A549 (cell line): ENCODE measurements around the gene TRPM5. TPM values are rescaled to one million over a fixed set of nuclear protein-coding genes. Genes with fewer than 3 reads are reported as not detected.

Experiments
- ATAC-seq, 2 experiments: fragments of 200-7000 bp in 1 of 2; fragments of >200 bp in 1 of 2; cut with Nextera tagmentation in 1 of 2; cut with Tn5 transposase in 1 of 2; 3 replicates each; pipeline versions ENCODE4 v1.8.0 to v1.9.1; 2018 to 2020; ENCODE audit warnings: mild to moderate bottlenecking in 1 of 2, moderate library complexity in 1 of 2
- CTCF ChIA-PET: fragments of 300-600 bp; sonication (Branson Sonifier 250); formaldehyde crosslinking; extraction: SDS; loops from one replicate; lab custom pipeline; 2021; ENCODE audit warnings: antibody characterized with exemption, inconsistent platforms; lab: Yijun Ruan, JAX
- POLR2A ChIA-PET: fragments of 350-600 bp; formaldehyde crosslinking; extraction: SDS; loops from one replicate; lab custom pipeline; 2021; ENCODE audit warnings: antibody characterized with exemption, inconsistent platforms; lab: Yijun Ruan, JAX
- DNase-seq, 2 experiments: peaks; one replicate each; pipeline versions ENCODE4 v3.0.0 to v3.0.0-alpha.2; 2011 to 2016; ENCODE audit warnings: low read depth in 1 of 2, low spot score in 1 of 2
- FAIRE-seq: peaks from 2 replicates; lab custom pipeline; 2011; peaks lifted over from hg19 to GRCh38; lab: Jason Lieb, UNC
- H3K27ac ChIP-seq, 2 experiments: fragments of >200 bp; sonication (Bioruptor Twin); formaldehyde crosslinking; 3 replicates each; pipeline ENCODE4 v1.5.1; 2016 to 2017
- H3K4me1 ChIP-seq: fragments of >200 bp; sonication (Bioruptor Twin); formaldehyde crosslinking; 3 replicates; pipeline ENCODE4 v1.6.1; 2016
- H3K4me2 ChIP-seq: fragments of >200 bp; sonication (Bioruptor Twin); formaldehyde crosslinking; 3 replicates; pipeline ENCODE4 v1.6.1; 2016
- H3K4me3 ChIP-seq: fragments of >200 bp; sonication (Bioruptor Twin); formaldehyde crosslinking; 3 replicates; pipeline ENCODE4 v1.5.1; 2016
- H3K9me3 ChIP-seq: fragments of >200 bp; sonication (Bioruptor Twin); formaldehyde crosslinking; 3 replicates; pipeline ENCODE4 v1.6.1; 2016
- CEBPB ChIP-seq, 2 experiments: fragments of >200 bp in 1 of 2; sonication (Bioruptor Twin) in 1 of 2; formaldehyde crosslinking in 1 of 2; IDR thresholded peaks; 2 replicates each; pipeline ENCODE4 v1.6.1; 2012 to 2016
- EP300 ChIP-seq, 2 experiments: fragments of >200 bp; sonication (Bioruptor Twin); formaldehyde crosslinking; IDR thresholded peaks; 2 replicates in 1 of 2; 3 replicates in 1 of 2; pipeline ENCODE4 v1.6.1; 2016 to 2017
- ESRRA ChIP-seq: fragments of 150-350 bp; IDR thresholded peaks from 2 replicates; pipeline ENCODE4 v1.6.1; 2014; ENCODE audit warnings: mild to moderate bottlenecking, low read length, borderline replicate concordance
- HOXB5 ChIP-seq: fragments of 250-450 bp; sonication (Bioruptor Pico); IDR thresholded peaks from 2 replicates; pipeline ENCODE4 v1.5.0; 2020; ENCODE audit warnings: mild to moderate bottlenecking, moderate library complexity
- JUN ChIP-seq, 2 experiments: fragments of >200 bp; sonication (Bioruptor Twin); formaldehyde crosslinking; IDR thresholded peaks; 2 replicates in 1 of 2; 3 replicates in 1 of 2; pipeline ENCODE4 v1.6.1; 2016 to 2017
- JUNB ChIP-seq: fragments of >200 bp; sonication (Bioruptor Twin); formaldehyde crosslinking; IDR thresholded peaks from 2 replicates; pipeline ENCODE4 v1.6.1; 2016
- KDM5A ChIP-seq: fragments of 200-600 bp; sonication (generic); IDR thresholded peaks from 2 replicates; pipeline ENCODE4 v1.6.1; 2016; ENCODE audit warnings: antibody characterized with exemption, mild to moderate bottlenecking
- MAFK ChIP-seq: fragments of 450-650 bp; IDR thresholded peaks from 2 replicates; pipeline ENCODE4 v1.6.1; 2014; ENCODE audit not compliant: partially characterized antibody
- MAZ ChIP-seq: fragments of 150-350 bp; IDR thresholded peaks from 2 replicates; pipeline ENCODE4 v1.6.1; 2014; ENCODE audit warnings: antibody characterized with exemption, low read depth, low read length, borderline replicate concordance
- MYC ChIP-seq: IDR thresholded peaks from 2 replicates; pipeline ENCODE4 v1.6.1; 2012; ENCODE audit warnings: mild to moderate bottlenecking, inconsistent platforms, low read length, improper control_type of control experiment, borderline replicate concordance
- NFE2L2 ChIP-seq: fragments of 150-350 bp; conservative IDR thresholded peaks from 2 replicates; pipeline ENCODE4 v1.6.1; 2014; ENCODE audit warnings: low read length
- SREBF2 ChIP-seq: fragments of 450-650 bp; IDR thresholded peaks from 2 replicates; pipeline ENCODE4 v1.6.1; 2014; ENCODE audit warnings: mild to moderate bottlenecking, moderate library complexity
- ZSCAN20 ChIP-seq: fragments of 250-450 bp; sonication (Bioruptor Pico); IDR thresholded peaks from 2 replicates; pipeline ENCODE4 v1.8.0; 2022; ENCODE audit warnings: mild to moderate bottlenecking, moderate library complexity
- WGBS: methylation state at CpG from one replicate; pipeline ENCODE4 v1.1.6; 2017; ENCODE audit errors: missing lambda C conversion rate; 5-methylcytosine and 5-hydroxymethylcytosine counted together
- polyA plus RNA-seq, 4 experiments: library from polyadenylated mRNA; depleted of rRNA in 3 of 4; stranded (reverse); fragments of >200 nt; fragmentation: RNase III in 1 of 4; extraction: RNeasy Plus Mini Kit Qiagen cat#74134 plus additional on column Dnase treatment in 1 of 4; gene quantifications; 2 replicates in 3 of 4; 3 replicates in 1 of 4; pipeline ENCODE4 v1.2.3, GENCODE V29; 2011 to 2017
- TF ChIP-seq, protein P1 (sequence below): fragments of 150-350 bp; IDR thresholded peaks from 2 replicates; pipeline ENCODE4 v1.6.1; 2014; ENCODE audit warnings: low read depth, mild to moderate bottlenecking, low read length
- TF ChIP-seq, protein P2 (sequence below): IDR thresholded peaks from 2 replicates; pipeline ENCODE4 v1.6.1; 2012
- TF ChIP-seq, protein P3 (sequence below): fragments of >200 bp; sonication (Bioruptor Twin); formaldehyde crosslinking; IDR thresholded peaks from 2 replicates; pipeline ENCODE4 v1.6.1; 2016
- TF ChIP-seq, protein P4 (sequence below): fragments of 450-650 bp; IDR thresholded peaks from 2 replicates; pipeline ENCODE4 v1.6.1; 2014; ENCODE audit warnings: antibody characterized with exemption

TRPM5 gene
- polyA plus RNA-seq, 2 of the 4 experiments (the other 2 are of a cell fraction): not detected

DNA sequence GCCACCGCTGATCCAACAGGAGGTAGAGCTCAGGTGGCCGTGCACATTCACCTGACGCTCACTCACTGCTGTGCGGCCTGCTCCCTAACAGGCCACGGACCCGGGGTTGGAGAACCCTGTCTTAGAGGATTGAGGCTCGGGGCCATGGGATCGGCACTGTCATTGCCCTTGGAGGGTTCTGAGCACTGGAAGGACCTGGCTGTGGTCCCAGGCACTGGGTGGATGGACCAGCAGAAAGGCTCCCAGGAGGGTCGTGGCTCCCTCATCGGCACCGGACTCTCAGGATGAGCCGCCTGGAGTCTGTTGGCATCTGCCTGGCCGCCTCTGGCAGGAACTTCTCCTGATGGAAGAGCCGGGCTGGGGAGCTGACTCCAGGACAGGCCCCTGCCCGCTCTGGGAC lies 7.0 kb upstream of the TRPM5 start (continued):
- TF ChIP-seq EP300 (IDR thresholded peaks at IDR 0.05) (no peak), ESRRA (no peak), JUN (IDR thresholded peaks at IDR 0.05) (no peak), MYC (no peak), MAFK (no peak), NFE2L2 (no peak), JUNB (no peak), KDM5A (no peak)
- TF ChIP-seq, protein P1, sequence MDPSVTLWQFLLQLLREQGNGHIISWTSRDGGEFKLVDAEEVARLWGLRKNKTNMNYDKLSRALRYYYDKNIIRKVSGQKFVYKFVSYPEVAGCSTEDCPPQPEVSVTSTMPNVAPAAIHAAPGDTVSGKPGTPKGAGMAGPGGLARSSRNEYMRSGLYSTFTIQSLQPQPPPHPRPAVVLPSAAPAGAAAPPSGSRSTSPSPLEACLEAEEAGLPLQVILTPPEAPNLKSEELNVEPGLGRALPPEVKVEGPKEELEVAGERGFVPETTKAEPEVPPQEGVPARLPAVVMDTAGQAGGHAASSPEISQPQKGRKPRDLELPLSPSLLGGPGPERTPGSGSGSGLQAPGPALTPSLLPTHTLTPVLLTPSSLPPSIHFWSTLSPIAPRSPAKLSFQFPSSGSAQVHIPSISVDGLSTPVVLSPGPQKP: no peak

DNA sequence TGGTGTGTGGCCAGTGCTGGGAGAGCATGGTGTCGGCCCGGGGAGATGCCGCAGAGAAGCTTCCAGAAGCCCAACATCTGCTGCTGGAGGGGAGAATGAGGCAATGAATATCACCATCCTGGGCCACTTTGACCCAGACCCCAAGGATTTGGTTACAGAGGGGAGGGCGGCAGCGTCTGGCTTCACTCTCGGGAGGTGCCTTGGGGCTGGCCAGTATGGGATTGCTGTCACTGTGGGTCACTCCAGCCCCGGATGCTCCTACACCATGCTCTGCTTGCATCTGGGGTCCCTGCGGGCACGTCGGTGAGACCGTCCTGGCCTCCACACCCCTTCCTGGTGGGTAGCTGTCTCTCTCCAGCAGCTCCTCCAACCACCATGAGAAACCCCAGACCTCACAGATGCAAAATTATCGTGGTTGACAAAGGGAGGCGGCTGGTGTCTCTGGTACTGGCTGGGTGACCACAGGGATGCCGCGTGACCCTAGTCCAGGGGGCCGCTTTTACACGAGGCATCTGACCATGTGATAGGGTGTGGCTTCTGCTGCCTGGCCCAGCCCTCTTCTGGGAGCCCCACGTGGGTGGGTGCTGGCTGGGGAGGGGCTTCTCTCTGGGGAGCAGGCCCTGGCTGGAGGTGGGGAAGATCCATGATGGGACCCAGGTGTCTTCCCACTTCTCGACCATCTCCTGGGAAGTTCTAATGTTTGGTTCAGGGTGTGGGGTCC lies 6.2 kb upstream of the TRPM5 start:
- no peak for TF ChIP-seq MAFK
- TF ChIP-seq, protein P2, sequence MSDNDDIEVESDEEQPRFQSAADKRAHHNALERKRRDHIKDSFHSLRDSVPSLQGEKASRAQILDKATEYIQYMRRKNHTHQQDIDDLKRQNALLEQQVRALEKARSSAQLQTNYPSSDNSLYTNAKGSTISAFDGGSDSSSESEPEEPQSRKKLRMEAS: no peak
- TF ChIP-seq HOXB5 (CRISPR knock-in tag): no peak
- TF ChIP-seq SREBF2: no peak
- TF ChIP-seq JUNB: no peak
- no peak for TF ChIP-seq MYC
- TF ChIP-seq ZSCAN20 (CRISPR knock-in tag): no peak
- TF ChIP-seq, protein P3, sequence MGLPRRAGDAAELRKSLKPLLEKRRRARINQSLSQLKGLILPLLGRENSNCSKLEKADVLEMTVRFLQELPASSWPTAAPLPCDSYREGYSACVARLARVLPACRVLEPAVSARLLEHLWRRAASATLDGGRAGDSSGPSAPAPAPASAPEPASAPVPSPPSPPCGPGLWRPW: no peak
- Histone ChIP-seq H3K9me3 (no peaks in the 10 kb centered on the region), H3K4me3 (no peak overlapping the region), H3K4me2 (no peak overlapping the region), H3K4me1 (no peaks in the 10 kb centered on the region), H3K27ac (no peak overlapping the region)
- CTCF ChIA-PET: interaction anchor here (0.7 to 2.8 kb wide), 4 partner anchors 8 to 152 kb away, joined by 3 to 15 read pairs (median 3); no protein-coding TSS in a partner anchor
- WGBS: 66% methylated on average over 16 of the region's 19 CpGs
- POLR2A ChIA-PET: no interaction called here
- ATAC-seq (no peak), FAIRE-seq (no peak), DNase-seq (no peak)

DNA sequence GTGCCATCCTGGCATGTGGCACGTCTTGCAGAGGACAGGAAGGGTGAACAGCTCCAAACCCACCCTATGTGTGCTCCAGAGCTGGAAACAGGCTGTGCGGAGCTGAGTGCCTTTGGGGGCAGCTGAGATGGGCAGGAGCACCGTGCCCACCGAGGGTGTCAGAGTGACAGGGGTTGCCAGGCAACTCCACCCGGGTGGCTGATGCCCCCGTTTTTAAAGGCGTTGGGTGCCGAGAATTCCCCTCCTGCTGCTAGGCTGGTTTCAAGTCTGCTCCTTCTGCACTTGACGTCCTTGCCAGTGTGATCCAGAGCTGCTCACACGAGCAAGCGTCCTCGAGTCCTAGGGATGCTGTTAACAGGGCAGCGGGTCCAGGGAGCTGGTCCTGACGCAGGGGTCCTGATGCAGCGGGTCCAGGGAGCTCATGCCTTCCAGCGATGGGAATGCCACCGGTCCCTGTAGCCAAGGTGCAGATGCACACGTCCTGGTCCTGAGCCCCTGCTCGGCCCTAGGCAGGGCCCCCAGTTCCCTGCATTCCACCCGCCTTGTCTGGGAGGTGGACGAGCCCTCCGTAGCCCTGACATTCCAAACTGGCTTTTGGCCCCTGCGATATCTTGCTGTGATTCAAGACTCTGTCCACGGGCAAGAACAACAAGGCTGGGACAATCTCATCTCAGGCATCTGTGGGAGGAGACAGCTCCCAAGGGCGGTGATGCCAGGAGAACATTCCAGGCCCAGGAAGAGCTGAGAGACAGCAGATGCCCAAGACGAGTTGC lies 5.4 kb upstream of the TRPM5 start:
- Histone ChIP-seq H3K27ac (no peak overlapping the region), H3K4me1 (no peaks in the 10 kb centered on the region), H3K9me3 (no peaks in the 10 kb centered on the region), H3K4me2 (no peak overlapping the region), H3K4me3 (no peak overlapping the region)
- ChIA-PET CTCF (interaction anchor here (0.7 to 2.8 kb wide), 6 partner anchors 9 to 151 kb away, joined by 3 to 15 read pairs (median 3); no protein-coding TSS in a partner anchor), POLR2A (no interaction called here)
- FAIRE-seq (no peak), DNase-seq (no peak), ATAC-seq (no peak)
- TF ChIP-seq, protein P2: no peak
- no peak for TF ChIP-seq MAZ
- no peak for TF ChIP-seq CEBPB (IDR thresholded peaks at IDR 0.05)
- TF ChIP-seq, protein P4, sequence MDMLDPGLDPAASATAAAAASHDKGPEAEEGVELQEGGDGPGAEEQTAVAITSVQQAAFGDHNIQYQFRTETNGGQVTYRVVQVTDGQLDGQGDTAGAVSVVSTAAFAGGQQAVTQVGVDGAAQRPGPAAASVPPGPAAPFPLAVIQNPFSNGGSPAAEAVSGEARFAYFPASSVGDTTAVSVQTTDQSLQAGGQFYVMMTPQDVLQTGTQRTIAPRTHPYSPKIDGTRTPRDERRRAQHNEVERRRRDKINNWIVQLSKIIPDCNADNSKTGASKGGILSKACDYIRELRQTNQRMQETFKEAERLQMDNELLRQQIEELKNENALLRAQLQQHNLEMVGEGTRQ: no peak
- 34% methylated on average over 14 of the region's 26 CpGs for WGBS
